IPS DF 4.7 (cell line): ENCODE measurements around the gene NRIP1.

Experiments
- DNase-seq: peaks from one replicate; pipeline ENCODE4 v3.0.0-alpha.2; 2013; ENCODE audit warnings: low spot score; ENCODE audit errors: extremely low read depth

NRIP1 gene

GRCh38 chr21:15065392-15066122 lies 757 bp upstream of the NRIP1 start:
- DNase-seq = no peak

DNA sequence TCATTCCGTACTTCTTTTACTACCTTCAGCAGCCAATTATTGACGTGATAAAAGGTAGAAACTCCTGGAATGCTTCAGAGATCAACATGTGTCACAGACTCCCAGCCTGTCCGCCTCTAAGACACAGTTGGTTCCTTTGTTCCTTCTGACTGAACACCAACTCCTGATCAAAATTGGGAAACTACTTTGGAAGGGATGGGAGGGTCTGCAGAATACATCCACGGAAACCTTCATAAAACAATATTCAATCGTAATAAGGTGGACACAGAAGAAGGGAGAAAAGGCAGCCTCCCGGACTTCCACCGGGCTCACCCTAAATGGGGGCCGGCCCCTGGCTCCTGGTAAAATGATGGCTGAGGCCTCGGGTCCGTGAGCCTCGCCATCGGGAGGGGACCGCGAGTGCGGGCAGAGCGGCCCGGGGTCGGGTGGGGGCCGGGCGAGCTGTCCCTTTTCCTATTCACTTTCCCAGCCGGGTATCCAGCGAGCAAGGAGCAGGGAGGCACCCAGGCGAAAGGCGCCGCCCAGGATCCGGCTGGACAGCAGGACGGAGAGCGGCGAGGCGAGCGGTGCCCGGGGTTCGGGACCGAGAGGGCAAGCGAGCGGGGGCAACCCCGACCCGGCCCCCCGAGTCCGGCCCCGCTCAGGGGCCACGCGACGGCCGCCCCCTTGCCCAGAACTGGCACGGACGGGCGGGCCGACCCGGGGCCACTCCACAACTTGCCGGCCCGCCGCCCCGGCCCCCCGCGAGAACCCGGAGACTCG lies 805 bp downstream of the NRIP1 start:
- no peak for DNase-seq

GRCh38 chr21:15063081-15063813 lies 1.6 kb downstream of the NRIP1 start:
- DNase-seq = no peak

- DNase-seq = no peak
Observed at GRCh38 chr21:15062606-15062965, 2.2 kb downstream of the NRIP1 start.

DNA sequence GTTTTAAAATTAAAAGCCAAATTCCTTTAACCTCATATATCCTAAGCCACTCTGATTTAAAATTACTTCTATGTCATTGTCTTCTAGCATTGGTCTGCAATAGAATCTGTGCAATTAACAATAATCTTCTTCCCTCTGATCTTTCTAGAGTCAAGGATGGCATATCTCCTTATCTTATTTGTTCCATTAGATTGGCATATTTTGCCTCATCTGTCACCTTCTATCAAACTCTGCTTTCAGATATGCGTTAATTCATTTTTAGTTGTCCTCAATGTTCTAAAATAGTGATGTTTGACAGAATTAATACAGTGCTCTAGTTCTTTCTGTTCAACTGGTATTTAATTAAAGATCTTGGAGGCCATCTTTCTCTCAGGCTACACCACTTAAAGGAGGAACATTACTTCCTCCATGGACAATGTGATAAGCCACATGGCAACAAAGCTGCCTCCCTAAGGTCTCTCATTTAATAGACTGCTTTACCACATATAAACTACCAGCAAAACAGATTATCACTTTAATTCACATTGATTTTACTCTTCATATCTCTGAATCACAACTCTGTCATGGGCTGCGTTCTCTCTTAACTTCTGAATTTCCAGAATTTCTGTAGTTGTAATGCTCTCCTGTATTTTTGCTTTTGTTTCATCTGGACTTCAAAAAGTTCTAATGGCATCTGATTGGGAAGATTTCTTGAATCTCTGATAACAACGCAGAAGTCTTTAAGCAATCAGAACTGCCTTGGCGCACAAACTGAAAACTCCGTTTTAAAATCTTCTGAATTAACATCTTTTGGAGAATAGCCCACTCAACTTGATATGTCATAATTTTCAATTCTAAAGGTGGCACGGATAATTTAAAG lies 2.8 kb downstream of the NRIP1 start:
- no peak for DNase-seq

GRCh38 chr21:15061279-15061678 lies 3.5 kb downstream of the NRIP1 start:
- no peak for DNase-seq

DNA sequence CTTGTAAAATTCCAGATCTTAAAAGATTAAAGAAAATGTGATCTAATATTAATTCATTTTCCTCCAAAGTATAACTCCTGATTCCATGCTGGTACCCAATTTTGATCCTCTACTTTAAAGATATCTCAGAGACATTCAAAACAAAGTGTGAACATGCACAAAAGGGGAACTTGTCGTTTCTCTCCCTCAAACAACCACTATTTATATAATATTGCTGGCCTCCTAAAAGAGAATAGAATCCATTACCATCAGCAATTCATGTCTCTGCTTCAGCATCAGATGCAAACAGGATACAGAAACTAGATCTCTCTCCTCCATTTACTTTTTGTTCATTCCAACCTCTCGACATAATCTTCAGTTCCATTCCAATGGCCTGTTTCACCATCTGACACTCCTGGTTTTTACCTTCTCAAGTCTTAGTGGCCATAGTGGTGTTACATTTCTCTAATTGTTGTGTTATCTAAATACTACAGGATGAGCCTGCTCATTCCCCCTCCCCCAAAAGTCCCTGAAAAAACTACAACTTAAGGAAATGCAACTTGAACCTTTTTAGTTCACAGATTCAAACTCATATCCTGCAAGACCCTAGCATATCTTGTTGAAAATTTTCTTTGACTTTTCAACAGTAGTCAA lies 4.1 kb downstream of the NRIP1 start:
- no peak for DNase-seq

- no peak for DNase-seq
Observed at GRCh38 chr21:15059397-15059796, 5.4 kb downstream of the NRIP1 start.

GRCh38 chr21:15058854-15059263 lies 5.9 kb downstream of the NRIP1 start:
- no peak for DNase-seq

GRCh38 chr21:15057285-15057684 lies 7.5 kb downstream of the NRIP1 start:
- no peak for DNase-seq

- DNase-seq = no peak
Observed at GRCh38 chr21:15054606-15055239, 10.1 kb downstream of the NRIP1 start.

GRCh38 chr21:15054089-15054488 lies 10.7 kb downstream of the NRIP1 start:
- no peak for DNase-seq

DNA sequence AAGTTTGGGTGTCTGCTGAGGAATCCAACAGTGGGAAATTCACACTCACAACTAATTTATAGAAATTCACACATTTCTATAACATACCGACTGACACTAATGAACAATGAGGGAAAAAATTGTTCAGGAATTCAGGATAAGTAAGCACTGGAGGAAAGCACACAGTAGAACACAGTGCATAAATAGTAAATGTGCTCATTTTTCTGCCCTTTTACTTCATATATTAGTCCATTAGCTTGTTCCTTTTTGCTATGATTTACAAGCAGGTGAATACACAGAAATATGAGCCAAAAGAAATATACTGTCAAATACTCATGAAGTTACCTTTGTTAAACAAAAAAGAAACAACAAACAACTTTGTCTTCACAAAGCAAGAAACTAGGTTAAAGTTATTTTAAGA lies 11.3 kb downstream of the NRIP1 start:
- DNase-seq = no peak

DNA sequence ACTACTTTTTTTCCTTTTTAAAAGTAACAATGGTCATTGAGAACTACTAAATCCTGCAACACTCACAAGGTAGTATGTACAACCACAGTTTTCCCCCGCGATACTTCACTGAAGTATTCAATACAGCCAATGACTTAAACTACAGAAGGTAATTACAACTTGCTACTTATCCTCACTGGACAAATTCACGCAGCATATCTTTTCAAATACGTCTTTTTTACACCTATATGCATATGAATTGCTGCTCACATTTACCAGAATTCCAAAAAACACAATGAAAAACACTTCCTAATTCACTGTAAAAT lies 12.4 kb downstream of the NRIP1 start:
- no peak for DNase-seq

DNA sequence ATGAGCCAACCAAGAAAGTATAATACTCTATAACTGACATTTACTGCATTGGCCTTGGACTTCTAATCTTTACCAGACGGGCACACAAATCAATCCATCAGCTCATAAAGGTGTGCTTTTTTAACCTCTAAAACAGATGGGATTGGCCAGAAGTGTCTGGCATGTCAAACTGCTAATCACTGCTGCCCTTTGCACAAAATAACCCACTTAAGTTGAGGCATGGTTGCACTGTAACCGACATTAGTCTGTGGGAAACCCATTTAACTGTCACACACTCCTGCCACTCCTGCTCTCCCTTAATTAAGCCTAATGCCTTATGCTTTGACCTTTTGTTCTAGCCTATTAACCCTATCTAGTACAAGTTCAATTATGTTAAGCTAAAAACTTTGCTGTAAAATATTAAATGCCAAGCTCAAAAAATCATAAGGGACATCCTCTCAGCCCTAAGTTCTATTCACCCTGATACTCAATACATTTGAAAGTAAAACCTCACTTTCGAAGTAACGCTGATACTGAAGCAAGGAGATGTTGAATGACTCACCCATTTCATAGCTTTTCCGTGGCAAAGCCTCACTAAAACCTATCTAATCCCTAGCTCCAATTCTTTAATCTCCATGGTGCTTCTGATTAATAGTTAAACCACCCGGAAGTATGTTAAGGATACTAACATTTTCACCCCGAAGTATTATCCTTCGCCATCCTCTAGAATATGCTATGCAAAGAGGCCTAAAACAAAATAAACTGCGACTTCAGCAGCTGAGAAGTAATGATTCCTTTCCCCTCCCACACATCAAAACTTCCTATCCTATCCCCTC lies 12.9 kb downstream of the NRIP1 start:
- DNase-seq = no peak

DNA sequence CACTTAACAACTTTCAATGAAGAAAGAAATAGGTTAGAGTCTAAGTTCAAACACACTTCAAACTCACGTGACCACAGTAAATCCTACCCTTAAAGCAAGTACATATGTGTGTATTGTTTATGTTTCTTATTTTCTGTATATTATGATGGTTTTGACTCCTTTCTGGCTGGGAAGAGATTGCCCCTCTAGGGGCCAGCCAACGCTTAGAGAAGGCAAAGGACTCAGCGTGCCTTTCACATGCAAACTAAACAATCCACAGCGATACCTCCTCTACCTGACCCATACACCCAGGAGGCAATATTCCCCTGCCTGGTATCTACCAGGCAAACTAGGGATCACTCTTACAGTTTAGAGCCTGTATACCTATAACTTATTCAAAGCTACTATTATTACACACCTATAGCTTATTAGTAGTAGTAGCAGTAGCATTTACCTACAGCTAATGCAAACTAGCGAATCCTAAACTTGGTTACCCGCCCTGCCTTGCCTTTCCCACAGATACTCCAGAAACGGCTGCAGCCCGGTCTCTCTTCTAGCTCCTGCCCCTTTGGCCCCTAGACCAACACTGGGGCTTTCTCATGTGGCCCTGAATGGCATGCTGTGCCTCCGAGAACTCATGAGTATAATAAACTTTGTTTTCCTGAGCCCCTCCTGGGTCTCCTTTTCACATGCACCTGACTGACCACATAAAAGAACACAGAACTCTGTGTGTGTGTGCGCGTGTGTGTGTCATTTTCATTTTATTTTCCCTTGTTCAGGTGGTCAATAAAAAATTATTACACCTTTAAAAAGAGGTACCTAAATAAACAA lies 14.0 kb downstream of the NRIP1 start:
- DNase-seq = no peak

GRCh38 chr21:15045017-15045416 lies 19.8 kb downstream of the NRIP1 start:
- no peak for DNase-seq

DNA sequence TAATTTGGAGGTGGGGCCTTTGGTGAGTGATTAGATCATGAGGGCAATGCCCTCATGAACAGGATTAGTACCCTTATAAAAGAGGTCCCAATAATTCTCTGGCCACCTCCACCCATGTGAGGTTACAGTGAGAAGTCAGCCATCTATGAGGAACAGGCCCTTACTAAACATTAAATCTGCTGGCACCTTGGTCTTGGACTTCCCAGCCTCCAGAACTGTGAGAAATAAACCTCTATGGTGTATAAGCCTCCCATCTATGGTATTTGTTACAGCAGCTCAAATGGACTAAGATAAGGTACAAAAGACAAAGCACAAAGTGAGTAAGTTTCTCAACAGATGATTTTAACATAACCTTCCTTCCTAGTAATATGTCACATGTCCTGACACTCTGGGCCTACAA lies 22.3 kb downstream of the NRIP1 start:
- DNase-seq = no peak
